WI38 (cell line): ENCODE data around the gene BIN1.

Experiments
- H3K4me3 ChIP-seq: 2 replicates; pipeline ENCODE4 v1.5.1; 2011; ENCODE audit warnings: low read depth, mild to moderate bottlenecking, control low read depth, low read length
- CTCF ChIP-seq: IDR thresholded peaks from 2 replicates; pipeline ENCODE4 v1.5.1; 2012; ENCODE audit warnings: low read depth, mild to moderate bottlenecking, control low read depth, low read length

Gene BIN1

GRCh38 chr2:127079358-127079920 is 27.5 kb downstream of the BIN1 start:
- TF ChIP-seq CTCF = no peak
- no peak overlapping the region for H3K4me3 ChIP-seq

GRCh38 chr2:127078666-127079270 is 28.2 kb downstream of the BIN1 start:
- no peak for TF ChIP-seq CTCF
- H3K4me3 ChIP-seq = no peak overlapping the region

- TF ChIP-seq CTCF = no peak
- no peak overlapping the region for H3K4me3 ChIP-seq
These were observed 28.9 kb downstream of the BIN1 start for GRCh38 chr2:127078028-127078427.

GRCh38 chr2:127076924-127077323 is 30.0 kb downstream of the BIN1 start:
- H3K4me3 ChIP-seq = no peak overlapping the region
- no peak for TF ChIP-seq CTCF

- no peak overlapping the region for H3K4me3 ChIP-seq
- no peak for TF ChIP-seq CTCF
These were observed 30.7 kb downstream of the BIN1 start for GRCh38 chr2:127076290-127076689.

- no peak overlapping the region for H3K4me3 ChIP-seq
These were observed 31.1 kb downstream of the BIN1 start for GRCh38 chr2:127075821-127076220.

GRCh38 chr2:127074936-127075335 is 32.0 kb downstream of the BIN1 start:
- no peak for TF ChIP-seq CTCF
- H3K4me3 ChIP-seq = no peak overlapping the region

More at GRCh38 chr2:127075821-127076220, 31.1 kb downstream of the BIN1 start:
- no peak for TF ChIP-seq CTCF
